HepG2 (cell line): ENCODE measurements around the gene HOXD3. TPM values are rescaled to one million over a fixed set of nuclear protein-coding genes. Genes with fewer than 3 reads are reported as not detected.

ENCODE experiments used
- FOXA1 ChIP-seq, 2 experiments: fragments of 450-650 bp in 1 of 2; sonication (generic) in 1 of 2; formaldehyde crosslinking in 1 of 2; IDR thresholded peaks; 2 replicates each; pipeline versions ENCODE4 v1.4.0 to v1.6.1; 2016 to 2020; ENCODE audit warnings: missing genetic modification reagents in 1 of 2
- FOXJ3 ChIP-seq: sonication (generic); formaldehyde crosslinking; IDR thresholded peaks from 2 replicates; pipeline ENCODE4 v1.4.0; 2020; ENCODE audit warnings: missing genetic modification reagents, mild to moderate bottlenecking, borderline replicate concordance
- HNRNPH1 ChIP-seq: fragments of 200-400 bp; formaldehyde crosslinking; optimal IDR thresholded peaks from 2 replicates; pipeline ENCODE3; 2017; ENCODE audit warnings: mild to moderate bottlenecking, low read depth, low read length
- ZNF121 ChIP-seq: sonication (generic); formaldehyde crosslinking; IDR thresholded peaks from 2 replicates; pipeline ENCODE4 v1.5.0; 2020; ENCODE audit warnings: mild to moderate bottlenecking, missing genetic modification reagents
- ZNF20 ChIP-seq: sonication (generic); formaldehyde crosslinking; IDR thresholded peaks from 2 replicates; pipeline ENCODE4 v1.4.0; 2020; ENCODE audit warnings: mild to moderate bottlenecking, moderate library complexity, missing genetic modification reagents
- ZNF432 ChIP-seq: sonication (generic); formaldehyde crosslinking; IDR thresholded peaks from 2 replicates; pipeline ENCODE4 v1.5.0; 2020; ENCODE audit warnings: missing genetic modification reagents, mild to moderate bottlenecking, borderline replicate concordance
- polyA plus RNA-seq, 8 experiments: library from polyadenylated mRNA; depleted of rRNA in 3 of 8; stranded (reverse) in 7 of 8; unstranded in 1 of 8; fragments of >200 nt; fragmentation: Illumina TruSeq in 4 of 8; extraction: Trizol in 4 of 8; gene quantifications; 2 replicates each; pipeline versions ENCODE4 v1.2.1 to v1.2.3, GENCODE V29; 2011 to 2016; ENCODE audit warnings: low read depth in 4 of 8, missing spikeins in 1 of 8, mixed read lengths in 1 of 8; ENCODE audit not compliant: insufficient read depth in 1 of 8
- total RNA-seq, 5 experiments: library from RNA; depleted of rRNA; stranded (reverse); fragments of >200 nt; fragmentation: Illumina TruSeq; extraction: Trizol; gene quantifications; 2 replicates each; pipeline ENCODE4 v1.2.3, GENCODE V29; 2016; ENCODE audit warnings: low read depth in 1 of 5
- TF ChIP-seq, protein P1 (sequence below): sonication (generic); formaldehyde crosslinking; IDR thresholded peaks from 2 replicates; pipeline ENCODE4 v1.4.0; 2020; ENCODE audit warnings: mild to moderate bottlenecking, missing genetic modification reagents
- TF ChIP-seq, protein P2 (sequence below): IDR thresholded peaks from 2 replicates; pipeline ENCODE4 v1.6.1; 2016; ENCODE audit warnings: missing compliant biosample characterization, missing genetic modification reagents, borderline replicate concordance
- TF ChIP-seq, protein P3 (sequence below): sonication (generic); formaldehyde crosslinking; IDR thresholded peaks from 2 replicates; pipeline ENCODE4 v1.8.0; 2022; ENCODE audit warnings: mild to moderate bottlenecking, missing genetic modification reagents, borderline replicate concordance
- TF ChIP-seq, protein P4 (sequence below): sonication (generic); formaldehyde crosslinking; IDR thresholded peaks from 2 replicates; pipeline ENCODE4 v1.4.0; 2020; ENCODE audit warnings: missing genetic modification reagents, low read depth, mild to moderate bottlenecking, borderline replicate concordance
- TF ChIP-seq, protein P5 (sequence below): sonication (generic); formaldehyde crosslinking; conservative IDR thresholded peaks from 2 replicates; pipeline ENCODE4 v1.4.0; 2020; ENCODE audit warnings: missing genetic modification reagents
- TF ChIP-seq, protein P6 (sequence below): sonication (generic); formaldehyde crosslinking; IDR thresholded peaks from 2 replicates; pipeline ENCODE4 v1.8.1; 2023; ENCODE audit warnings: mild to moderate bottlenecking, missing genetic modification reagents
- TF ChIP-seq, protein P7 (sequence below): sonication (generic); formaldehyde crosslinking; IDR thresholded peaks from 2 replicates; pipeline ENCODE4 v1.9.0; 2021; ENCODE audit warnings: mild to moderate bottlenecking, missing genetic modification reagents

Gene HOXD3
- total and polyA plus RNA-seq, 2 of the 13 experiments (the other 11 are each of a cell fraction or from before 2014, with no cell fraction given): 0.05 to 0.09 TPM

DNA sequence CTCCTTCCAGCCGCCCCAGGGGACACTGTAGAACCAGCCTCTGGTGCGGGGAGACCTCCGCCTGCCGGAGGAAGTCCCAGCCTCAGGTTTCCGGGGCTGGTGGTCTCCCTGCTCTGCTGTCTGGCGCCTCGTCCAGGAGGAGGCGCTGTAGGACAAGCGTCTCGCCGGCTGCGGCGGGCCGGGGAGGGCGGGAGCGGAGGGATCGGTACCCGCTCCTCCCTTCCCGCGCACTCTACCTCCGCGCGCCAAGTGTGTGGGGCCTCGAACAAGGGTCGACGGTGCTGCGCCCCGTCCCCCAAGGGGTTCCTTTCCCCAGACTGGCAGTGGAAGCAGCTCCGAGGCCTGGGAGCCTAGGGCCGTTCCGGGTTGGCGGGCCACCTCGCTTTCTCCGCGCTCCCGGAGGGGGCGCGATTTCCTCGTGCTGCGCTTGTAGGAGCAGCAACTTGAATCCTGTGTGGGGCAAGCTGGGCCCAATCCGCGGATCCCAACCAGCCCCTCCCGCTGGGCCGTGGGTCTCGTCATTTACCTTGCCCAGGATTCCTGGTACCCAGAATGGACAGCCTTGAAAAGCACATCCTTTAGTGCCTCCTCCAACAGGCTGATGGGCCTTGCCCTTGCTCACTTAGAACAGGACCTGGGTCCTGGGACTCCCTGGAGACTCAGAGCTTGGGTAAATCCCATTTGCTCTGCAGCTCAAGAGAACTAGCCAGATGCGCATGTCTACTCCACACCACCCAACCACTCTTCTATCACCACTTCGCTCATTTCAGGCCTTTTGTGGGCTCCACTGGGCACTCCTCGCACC is 16.4 kb upstream of the HOXD3 start (continued):
- TF ChIP-seq ZNF20 (CRISPR knock-in tag) (no peak), FOXJ3 (CRISPR knock-in tag) (no peak; the same call in 1 of the 2 replicates), HNRNPH1 (no peak), FOXA1 (IDR thresholded peaks at IDR 0.05) (no peak), FOXA1 (CRISPR knock-in tag; IDR thresholded peaks at IDR 0.05) (no peak; the same call in 1 of the 2 replicates), ZNF432 (CRISPR knock-in tag) (no peak), ZNF121 (CRISPR knock-in tag) (peak; percentile 79)
- TF ChIP-seq, protein P1, sequence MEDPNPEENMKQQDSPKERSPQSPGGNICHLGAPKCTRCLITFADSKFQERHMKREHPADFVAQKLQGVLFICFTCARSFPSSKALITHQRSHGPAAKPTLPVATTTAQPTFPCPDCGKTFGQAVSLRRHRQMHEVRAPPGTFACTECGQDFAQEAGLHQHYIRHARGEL: no peak
- TF ChIP-seq, protein P2, sequence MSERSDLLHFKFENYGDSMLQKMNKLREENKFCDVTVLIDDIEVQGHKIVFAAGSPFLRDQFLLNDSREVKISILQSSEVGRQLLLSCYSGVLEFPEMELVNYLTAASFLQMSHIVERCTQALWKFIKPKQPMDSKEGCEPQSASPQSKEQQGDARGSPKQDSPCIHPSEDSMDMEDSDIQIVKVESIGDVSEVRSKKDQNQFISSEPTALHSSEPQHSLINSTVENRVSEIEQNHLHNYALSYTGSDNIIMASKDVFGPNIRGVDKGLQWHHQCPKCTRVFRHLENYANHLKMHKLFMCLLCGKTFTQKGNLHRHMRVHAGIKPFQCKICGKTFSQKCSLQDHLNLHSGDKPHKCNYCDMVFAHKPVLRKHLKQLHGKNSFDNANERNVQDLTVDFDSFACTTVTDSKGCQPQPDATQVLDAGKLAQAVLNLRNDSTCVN (CRISPR knock-in tag): no peak; the same call in 1 of the 2 replicates
- TF ChIP-seq, protein P3, sequence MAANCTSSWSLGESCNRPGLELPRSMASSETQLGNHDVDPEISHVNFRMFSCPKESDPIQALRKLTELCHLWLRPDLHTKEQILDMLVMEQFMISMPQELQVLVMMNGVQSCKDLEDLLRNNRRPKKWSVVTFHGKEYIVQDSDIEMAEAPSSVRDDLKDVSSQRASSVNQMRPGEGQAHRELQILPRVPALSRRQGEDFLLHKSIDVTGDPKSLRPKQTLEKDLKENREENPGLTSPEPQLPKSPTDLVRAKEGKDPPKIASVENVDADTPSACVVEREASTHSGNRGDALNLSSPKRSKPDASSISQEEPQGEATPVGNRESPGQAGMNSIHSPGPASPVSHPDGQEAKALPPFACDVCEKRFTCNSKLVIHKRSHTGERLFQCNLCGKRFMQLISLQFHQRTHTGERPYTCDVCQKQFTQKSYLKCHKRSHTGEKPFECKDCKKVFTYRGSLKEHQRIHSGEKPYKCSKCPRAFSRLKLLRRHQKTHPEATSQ (CRISPR knock-in tag): peak; percentile 8; the same call in 1 of the 2 replicates
- TF ChIP-seq, protein P4, sequence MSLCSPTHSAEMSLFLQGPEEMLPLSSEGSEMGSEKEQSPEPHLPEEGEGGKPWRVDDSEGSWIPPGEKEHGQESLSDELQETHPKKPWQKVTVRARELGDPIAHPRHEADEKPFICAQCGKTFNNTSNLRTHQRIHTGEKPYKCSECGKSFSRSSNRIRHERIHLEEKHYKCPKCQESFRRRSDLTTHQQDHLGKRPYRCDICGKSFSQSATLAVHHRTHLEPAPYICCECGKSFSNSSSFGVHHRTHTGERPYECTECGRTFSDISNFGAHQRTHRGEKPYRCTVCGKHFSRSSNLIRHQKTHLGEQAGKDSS: peak; percentile 72; the same call in 1 of the 2 replicates
- TF ChIP-seq, protein P5, sequence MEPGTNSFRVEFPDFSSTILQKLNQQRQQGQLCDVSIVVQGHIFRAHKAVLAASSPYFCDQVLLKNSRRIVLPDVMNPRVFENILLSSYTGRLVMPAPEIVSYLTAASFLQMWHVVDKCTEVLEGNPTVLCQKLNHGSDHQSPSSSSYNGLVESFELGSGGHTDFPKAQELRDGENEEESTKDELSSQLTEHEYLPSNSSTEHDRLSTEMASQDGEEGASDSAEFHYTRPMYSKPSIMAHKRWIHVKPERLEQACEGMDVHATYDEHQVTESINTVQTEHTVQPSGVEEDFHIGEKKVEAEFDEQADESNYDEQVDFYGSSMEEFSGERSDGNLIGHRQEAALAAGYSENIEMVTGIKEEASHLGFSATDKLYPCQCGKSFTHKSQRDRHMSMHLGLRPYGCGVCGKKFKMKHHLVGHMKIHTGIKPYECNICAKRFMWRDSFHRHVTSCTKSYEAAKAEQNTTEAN (CRISPR knock-in tag): no peak
- TF ChIP-seq, protein P6, sequence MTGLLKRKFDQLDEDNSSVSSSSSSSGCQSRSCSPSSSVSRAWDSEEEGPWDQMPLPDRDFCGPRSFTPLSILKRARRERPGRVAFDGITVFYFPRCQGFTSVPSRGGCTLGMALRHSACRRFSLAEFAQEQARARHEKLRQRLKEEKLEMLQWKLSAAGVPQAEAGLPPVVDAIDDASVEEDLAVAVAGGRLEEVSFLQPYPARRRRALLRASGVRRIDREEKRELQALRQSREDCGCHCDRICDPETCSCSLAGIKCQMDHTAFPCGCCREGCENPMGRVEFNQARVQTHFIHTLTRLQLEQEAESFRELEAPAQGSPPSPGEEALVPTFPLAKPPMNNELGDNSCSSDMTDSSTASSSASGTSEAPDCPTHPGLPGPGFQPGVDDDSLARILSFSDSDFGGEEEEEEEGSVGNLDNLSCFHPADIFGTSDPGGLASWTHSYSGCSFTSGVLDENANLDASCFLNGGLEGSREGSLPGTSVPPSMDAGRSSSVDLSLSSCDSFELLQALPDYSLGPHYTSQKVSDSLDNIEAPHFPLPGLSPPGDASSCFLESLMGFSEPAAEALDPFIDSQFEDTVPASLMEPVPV (CRISPR knock-in tag): peak; percentile 47; the same call in 1 of the 2 replicates
- TF ChIP-seq, protein P7, sequence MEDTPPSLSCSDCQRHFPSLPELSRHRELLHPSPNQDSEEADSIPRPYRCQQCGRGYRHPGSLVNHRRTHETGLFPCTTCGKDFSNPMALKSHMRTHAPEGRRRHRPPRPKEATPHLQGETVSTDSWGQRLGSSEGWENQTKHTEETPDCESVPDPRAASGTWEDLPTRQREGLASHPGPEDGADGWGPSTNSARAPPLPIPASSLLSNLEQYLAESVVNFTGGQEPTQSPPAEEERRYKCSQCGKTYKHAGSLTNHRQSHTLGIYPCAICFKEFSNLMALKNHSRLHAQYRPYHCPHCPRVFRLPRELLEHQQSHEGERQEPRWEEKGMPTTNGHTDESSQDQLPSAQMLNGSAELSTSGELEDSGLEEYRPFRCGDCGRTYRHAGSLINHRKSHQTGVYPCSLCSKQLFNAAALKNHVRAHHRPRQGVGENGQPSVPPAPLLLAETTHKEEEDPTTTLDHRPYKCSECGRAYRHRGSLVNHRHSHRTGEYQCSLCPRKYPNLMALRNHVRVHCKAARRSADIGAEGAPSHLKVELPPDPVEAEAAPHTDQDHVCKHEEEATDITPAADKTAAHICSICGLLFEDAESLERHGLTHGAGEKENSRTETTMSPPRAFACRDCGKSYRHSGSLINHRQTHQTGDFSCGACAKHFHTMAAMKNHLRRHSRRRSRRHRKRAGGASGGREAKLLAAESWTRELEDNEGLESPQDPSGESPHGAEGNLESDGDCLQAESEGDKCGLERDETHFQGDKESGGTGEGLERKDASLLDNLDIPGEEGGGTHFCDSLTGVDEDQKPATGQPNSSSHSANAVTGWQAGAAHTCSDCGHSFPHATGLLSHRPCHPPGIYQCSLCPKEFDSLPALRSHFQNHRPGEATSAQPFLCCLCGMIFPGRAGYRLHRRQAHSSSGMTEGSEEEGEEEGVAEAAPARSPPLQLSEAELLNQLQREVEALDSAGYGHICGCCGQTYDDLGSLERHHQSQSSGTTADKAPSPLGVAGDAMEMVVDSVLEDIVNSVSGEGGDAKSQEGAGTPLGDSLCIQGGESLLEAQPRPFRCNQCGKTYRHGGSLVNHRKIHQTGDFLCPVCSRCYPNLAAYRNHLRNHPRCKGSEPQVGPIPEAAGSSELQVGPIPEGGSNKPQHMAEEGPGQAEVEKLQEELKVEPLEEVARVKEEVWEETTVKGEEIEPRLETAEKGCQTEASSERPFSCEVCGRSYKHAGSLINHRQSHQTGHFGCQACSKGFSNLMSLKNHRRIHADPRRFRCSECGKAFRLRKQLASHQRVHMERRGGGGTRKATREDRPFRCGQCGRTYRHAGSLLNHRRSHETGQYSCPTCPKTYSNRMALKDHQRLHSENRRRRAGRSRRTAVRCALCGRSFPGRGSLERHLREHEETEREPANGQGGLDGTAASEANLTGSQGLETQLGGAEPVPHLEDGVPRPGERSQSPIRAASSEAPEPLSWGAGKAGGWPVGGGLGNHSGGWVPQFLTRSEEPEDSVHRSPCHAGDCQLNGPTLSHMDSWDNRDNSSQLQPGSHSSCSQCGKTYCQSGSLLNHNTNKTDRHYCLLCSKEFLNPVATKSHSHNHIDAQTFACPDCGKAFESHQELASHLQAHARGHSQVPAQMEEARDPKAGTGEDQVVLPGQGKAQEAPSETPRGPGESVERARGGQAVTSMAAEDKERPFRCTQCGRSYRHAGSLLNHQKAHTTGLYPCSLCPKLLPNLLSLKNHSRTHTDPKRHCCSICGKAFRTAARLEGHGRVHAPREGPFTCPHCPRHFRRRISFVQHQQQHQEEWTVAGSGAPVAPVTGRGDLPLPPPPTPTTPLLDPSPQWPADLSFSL (CRISPR knock-in tag): no peak
